Astrocyte (in vitro differentiated cells and primary cell): ENCODE results near the gene ENTHD1.
"Not testable (repeated sequence)": the region's sequence is repeated elsewhere in the genome, so short reads cannot be mapped to it uniquely, and the experiment has no call there.

ENCODE experiments used
- EZH2 ChIP-seq: IDR thresholded peaks from 2 replicates; pipeline ENCODE4 v1.6.1; 2012; ENCODE audit warnings: mild to moderate bottlenecking, low read length, inconsistent platforms; ENCODE audit not compliant: insufficient read depth
- TF ChIP-seq, protein P1 (sequence below): IDR thresholded peaks from 2 replicates; pipeline ENCODE4 v1.5.1; 2011; ENCODE audit warnings: low read depth, mild to moderate bottlenecking, inconsistent platforms, low read length, moderate library complexity; ENCODE audit not compliant: insufficient read depth

- TF ChIP-seq, protein P1, sequence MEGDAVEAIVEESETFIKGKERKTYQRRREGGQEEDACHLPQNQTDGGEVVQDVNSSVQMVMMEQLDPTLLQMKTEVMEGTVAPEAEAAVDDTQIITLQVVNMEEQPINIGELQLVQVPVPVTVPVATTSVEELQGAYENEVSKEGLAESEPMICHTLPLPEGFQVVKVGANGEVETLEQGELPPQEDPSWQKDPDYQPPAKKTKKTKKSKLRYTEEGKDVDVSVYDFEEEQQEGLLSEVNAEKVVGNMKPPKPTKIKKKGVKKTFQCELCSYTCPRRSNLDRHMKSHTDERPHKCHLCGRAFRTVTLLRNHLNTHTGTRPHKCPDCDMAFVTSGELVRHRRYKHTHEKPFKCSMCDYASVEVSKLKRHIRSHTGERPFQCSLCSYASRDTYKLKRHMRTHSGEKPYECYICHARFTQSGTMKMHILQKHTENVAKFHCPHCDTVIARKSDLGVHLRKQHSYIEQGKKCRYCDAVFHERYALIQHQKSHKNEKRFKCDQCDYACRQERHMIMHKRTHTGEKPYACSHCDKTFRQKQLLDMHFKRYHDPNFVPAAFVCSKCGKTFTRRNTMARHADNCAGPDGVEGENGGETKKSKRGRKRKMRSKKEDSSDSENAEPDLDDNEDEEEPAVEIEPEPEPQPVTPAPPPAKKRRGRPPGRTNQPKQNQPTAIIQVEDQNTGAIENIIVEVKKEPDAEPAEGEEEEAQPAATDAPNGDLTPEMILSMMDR, result not testable (repeated sequence)
- TF ChIP-seq EZH2, result not testable (repeated sequence)
Observed at GRCh38 chr22:39889924-39890323, 3.6 kb downstream of the ENTHD1 start.
